ENCODE measurements around the gene SH3TC2.
"Not testable (repeated sequence)": the region's sequence is repeated elsewhere in the genome, so short reads cannot be mapped to it uniquely, and the experiment has no call there.

Gene SH3TC2

GRCh38 chr5:149063017-149063687 is at the start of gene SH3TC2:
TSS of gene SH3TC2 (minus strand) at chr5:149063062. CDS start at chr5:149063022, 40 bp downstream.
- no peak for DNase-seq (ENCODE audit: low read depth in 2 of 2, low spot score in 1 of 2)

- DNase-seq (ENCODE audit: low read depth in 2 of 2, low spot score in 1 of 2), result no peak
These were observed 47.5 kb upstream of the SH3TC2 start for GRCh38 chr5:149110406-149110805.

DNA sequence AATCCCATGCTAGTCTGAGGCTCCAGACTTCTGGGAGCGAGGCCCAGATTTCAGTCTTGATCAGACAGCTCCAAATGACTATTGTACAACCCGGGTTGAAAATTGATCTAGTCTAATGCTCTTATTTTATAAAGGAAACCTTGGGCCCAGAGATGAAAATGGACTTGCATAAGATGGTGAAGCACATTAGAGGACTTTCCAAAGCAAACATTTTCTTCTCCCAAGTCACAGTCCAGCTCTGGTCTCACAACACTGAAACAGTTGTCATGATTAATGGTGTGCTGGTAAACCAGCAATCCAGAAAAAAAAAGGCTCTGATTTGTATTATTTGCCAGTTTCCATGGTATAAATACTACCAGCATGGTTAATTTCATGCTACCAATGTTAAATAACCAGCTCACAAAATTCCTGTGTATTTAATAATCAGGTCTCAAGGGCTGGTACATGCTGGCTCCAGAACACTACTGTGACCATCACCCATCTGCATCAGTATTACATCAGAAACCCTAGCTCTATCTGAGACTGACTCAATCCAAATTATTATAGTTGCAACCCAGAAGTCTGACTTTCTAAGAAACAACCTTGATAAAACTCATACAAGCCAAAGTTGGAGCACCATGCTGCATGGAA is 45.9 kb upstream of the SH3TC2 start:
- DNase-seq (ENCODE audit: low read depth in 2 of 2, low spot score in 1 of 2), result no peak

DNA sequence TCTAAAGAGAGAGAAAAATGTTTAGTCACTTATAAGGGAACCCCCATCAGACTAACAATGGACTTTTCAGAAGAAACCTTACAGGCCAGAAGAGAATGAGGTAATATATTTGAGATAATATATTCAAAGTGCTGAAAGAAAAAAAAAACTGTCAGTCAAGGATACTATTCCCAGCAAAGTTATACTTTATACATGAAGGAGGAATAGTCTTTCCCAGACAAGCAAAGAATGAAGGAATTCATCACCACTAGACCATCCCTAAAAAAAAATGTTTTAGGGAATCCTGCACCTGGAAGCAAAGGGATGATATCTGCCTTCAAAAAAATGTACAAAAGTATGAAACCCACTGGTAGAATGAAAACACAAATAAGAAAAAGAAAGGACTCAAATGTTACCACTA is 37.5 kb upstream of the SH3TC2 start:
- no peak for DNase-seq (ENCODE audit: low read depth in 2 of 2, low spot score in 1 of 2)

DNA sequence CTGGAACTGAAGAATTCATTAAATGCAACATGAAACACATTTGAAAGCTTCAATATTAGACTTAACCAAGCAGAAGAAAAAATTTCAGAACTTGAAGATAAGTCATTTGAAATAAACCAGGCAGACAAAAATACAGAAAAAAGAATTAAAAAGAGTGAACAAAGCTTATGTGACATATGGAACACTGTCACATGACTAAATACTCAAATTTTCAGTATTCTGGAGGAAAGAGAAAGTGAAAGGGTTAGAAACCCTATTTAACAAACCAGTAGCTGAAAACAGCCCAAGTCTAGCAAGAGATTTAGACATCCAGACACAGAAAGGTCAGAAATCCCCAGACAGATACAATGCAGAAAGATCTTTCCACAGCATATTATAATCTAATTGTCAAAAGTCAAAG is 37.1 kb upstream of the SH3TC2 start:
- no peak for DNase-seq (ENCODE audit: low read depth in 2 of 2, low spot score in 1 of 2)

- DNase-seq (ENCODE audit: low read depth in 2 of 2, low spot score in 1 of 2), result no peak
These were observed 32.1 kb upstream of the SH3TC2 start for GRCh38 chr5:149094996-149095395.

DNA sequence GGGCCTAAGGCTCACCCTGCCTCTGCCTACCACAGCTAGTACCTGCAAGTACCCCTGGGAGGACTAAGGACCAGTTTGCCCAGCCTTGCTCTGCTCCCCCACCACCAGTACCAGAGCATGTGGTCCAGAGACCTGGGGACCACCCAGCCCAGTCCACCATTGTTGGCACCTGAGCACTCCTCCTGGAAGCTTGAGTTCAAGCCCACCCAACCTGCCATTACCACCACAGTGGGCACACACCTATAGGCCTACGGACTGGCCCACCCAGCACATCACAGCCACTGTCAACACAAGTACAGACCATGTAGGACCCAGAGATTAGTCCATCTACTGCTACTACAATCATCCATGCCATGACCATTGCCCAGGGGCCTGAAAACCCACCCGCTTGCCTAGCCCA is 30.8 kb upstream of the SH3TC2 start:
- no peak for DNase-seq (ENCODE audit: low read depth in 2 of 2, low spot score in 1 of 2)

GRCh38 chr5:149089796-149090195 is 26.9 kb upstream of the SH3TC2 start:
- DNase-seq (ENCODE audit: low read depth in 2 of 2, low spot score in 1 of 2), result no peak

DNA sequence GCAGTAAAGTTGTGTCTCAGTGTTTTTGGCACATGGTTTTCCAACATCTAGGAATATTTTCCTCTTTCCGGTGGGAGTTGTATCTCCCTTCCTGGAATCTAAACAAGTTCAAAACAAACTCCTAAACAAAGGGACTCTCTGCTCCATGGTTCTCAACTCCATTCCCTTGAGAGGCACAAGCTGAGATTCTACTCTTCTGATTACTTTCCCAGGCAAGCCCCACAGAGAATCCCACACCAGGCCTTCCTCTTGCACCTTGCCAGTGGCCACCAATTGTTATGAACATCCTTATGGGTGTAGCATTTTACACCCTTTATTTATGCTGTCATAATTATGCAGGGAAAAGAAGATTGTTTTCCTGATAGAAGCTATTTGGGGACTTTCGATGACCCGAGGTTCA is 25.8 kb upstream of the SH3TC2 start:
- DNase-seq (ENCODE audit: low read depth in 2 of 2, low spot score in 1 of 2), result no peak

GRCh38 chr5:149083846-149084245 is 21.0 kb upstream of the SH3TC2 start:
- DNase-seq (ENCODE audit: low read depth in 2 of 2, low spot score in 1 of 2), result no peak

GRCh38 chr5:149082271-149082670 is 19.4 kb upstream of the SH3TC2 start:
- DNase-seq (ENCODE audit: low read depth in 2 of 2, low spot score in 1 of 2), result no peak

- no peak for DNase-seq (ENCODE audit: low read depth in 2 of 2, low spot score in 1 of 2)
These were observed 17.4 kb upstream of the SH3TC2 start for GRCh38 chr5:149080294-149080693.

DNA sequence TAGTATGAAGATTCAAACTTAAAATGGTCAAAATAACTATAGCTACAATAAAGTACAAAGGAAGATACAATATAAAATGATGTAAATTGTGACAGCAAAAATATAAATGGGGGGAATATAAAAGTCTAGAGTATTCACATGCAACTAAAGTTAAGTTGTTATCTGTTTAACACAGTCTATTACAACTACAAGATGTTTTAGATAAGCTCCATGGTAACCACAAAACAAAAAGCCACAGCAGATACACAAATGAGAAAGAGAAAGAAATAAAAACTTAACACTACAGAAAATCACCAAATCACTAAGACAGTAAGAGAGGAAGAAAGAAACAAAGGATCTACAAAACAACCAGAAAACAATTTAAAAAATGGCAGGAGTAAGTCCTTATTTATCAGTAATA is 17.0 kb upstream of the SH3TC2 start:
- DNase-seq (ENCODE audit: low read depth in 2 of 2, low spot score in 1 of 2), result no peak

DNA sequence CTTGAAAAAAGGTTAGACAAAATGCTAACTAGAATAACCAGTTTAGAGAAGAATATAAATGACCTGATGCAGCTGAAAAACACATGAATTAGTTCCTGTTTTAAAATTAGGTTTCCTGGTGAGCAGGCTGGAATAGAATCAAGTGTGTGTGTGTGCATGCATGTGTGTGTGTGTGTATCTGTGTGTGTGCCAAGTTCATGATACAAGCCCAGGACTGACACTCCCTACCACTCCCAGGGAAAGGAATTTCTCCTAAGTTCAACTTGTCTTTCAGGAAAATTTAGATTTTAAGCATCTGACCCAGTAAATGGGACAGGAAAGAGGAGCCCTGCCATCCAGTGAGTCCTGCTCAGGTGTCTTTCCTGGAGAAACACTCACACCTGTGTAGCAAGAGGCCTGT is 11.2 kb upstream of the SH3TC2 start:
- DNase-seq (ENCODE audit: low read depth in 2 of 2, low spot score in 1 of 2), result not testable (repeated sequence)

DNA sequence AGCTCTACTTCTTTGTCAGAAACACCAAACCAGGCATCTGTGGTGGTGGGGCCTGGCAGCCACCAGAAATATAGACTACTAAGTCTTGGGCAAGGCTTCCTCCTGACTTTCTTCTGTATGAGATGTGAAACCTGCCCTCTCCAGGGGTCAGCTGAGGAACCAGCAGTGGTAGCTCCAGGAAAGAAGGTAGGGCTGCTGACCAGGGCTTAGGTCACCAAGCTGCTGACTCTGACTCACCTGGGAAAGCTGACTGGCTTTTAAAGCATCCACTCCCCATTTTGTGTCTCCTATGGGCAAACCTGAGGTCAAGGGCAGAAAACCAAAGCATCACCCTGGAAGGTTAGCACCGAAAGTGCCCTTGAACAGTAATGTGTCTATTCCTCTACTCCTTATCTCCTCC is 10.4 kb upstream of the SH3TC2 start:
- DNase-seq (ENCODE audit: low read depth in 2 of 2, low spot score in 1 of 2), result no peak

- DNase-seq (ENCODE audit: low read depth in 2 of 2, low spot score in 1 of 2), result no peak
These were observed 9.9 kb upstream of the SH3TC2 start for GRCh38 chr5:149072791-149073190.

GRCh38 chr5:149072376-149072775 is 9.5 kb upstream of the SH3TC2 start:
- no peak for DNase-seq (ENCODE audit: low read depth in 2 of 2, low spot score in 1 of 2)

GRCh38 chr5:149071756-149072155 is 8.9 kb upstream of the SH3TC2 start:
- DNase-seq (ENCODE audit: low read depth in 2 of 2, low spot score in 1 of 2), result no peak

GRCh38 chr5:149071216-149071615 is 8.4 kb upstream of the SH3TC2 start:
- no peak for DNase-seq (ENCODE audit: low read depth in 2 of 2, low spot score in 1 of 2)

DNA sequence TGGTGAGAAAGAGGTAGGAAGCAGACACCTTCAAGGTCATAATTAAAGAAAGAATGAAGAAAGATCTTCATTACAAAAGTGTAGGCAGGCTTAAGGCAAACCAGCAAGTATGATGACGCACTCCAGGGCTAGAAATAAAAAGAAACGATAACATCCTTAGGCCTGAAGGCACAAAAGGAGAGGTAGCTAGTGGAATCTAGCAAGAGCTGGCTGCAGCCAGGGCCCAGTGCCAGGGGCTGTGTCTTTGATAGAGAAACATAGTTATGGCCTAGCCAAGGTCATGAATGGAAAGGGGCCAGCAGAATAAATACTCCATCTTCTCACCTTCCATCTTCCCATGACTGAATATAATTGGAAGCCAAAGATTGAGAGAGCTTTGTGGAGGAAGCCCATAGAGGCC is 6.8 kb upstream of the SH3TC2 start:
- DNase-seq (ENCODE audit: low read depth in 2 of 2, low spot score in 1 of 2), result no peak

DNA sequence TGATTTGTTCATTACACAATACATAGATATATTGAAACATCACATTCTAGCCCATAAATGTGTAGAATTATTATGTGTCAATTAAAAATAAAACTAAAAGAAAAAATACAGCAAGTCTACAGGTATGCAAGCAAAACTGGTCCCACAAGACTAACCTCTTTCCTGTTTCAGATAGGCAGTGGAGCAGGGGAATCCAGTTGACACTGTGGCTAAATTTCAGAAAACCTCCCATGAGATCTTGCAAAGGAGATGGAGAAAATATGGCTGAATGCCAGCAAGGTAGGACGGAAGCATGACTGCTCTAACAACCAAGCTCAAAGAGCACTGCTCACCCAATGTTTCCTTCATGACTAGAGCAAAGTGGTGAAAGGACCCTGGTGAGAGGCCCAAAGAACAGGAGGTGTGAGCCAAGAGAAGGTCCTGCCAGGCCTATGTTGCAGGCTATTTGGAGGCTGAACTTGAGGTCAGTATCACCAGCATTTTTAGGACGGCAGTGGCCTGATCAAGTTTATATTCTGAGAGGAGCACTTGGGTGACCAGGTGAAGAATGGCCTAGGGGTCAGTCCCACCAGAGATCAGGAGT is 1.1 kb upstream of the SH3TC2 start:
- no peak for DNase-seq (ENCODE audit: low read depth in 2 of 2, low spot score in 1 of 2)

- DNase-seq (ENCODE audit: low read depth in 2 of 2, low spot score in 1 of 2), result no peak
These were observed 368 bp downstream of the SH3TC2 start for GRCh38 chr5:149062371-149063016.
